ENCODE data around the gene SRGAP2C.
"Not testable (repeated sequence)": the region's sequence is repeated elsewhere in the genome, so short reads cannot be mapped to it uniquely, and the experiment has no call there.

The SRGAP2C gene

GRCh38 chr1:121184290-121185127 lies at the start of gene SRGAP2C, which contains the start of gene FAM72B:
SRGAP2C (plus strand) TSS chr1:121184975; CDS start chr1:121187447, 2,472 bp downstream.
FAM72B (minus strand) TSS chr1:121184340; CDS start chr1:121183489, 851 bp downstream.
- DNase-seq (ENCODE audit: low spot score), result peak; percentile 97

DNA sequence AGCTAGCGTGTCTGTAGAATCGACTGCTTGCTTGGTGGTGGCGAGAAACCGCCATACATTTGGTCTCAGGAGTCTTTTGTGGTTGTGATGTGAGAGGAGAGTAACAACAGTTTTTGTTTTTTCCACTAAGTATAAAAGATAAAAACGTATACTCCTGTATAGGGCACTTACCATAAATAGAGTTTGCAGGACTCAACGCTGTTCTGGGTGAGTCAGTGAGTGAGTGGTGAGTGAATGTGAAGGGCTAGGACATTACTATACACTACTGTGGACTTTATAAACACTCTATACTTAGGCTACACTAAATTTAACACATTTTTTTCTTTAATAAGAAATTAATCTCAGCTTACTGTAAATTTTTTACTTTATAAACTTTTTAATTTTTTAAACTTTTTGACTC lies 44.4 kb upstream of the SRGAP2C start:
- DNase-seq (ENCODE audit: low spot score), result not testable (repeated sequence)

- DNase-seq (ENCODE audit: low spot score), result not testable (repeated sequence)
Observed at GRCh38 chr1:121148489-121149190, 36.1 kb upstream of the SRGAP2C start.

GRCh38 chr1:121151294-121151693 lies 33.5 kb upstream of the SRGAP2C start:
- not testable (repeated sequence) for DNase-seq (ENCODE audit: low spot score)

GRCh38 chr1:121152788-121153187 lies 32.0 kb upstream of the SRGAP2C start:
- not testable (repeated sequence) for DNase-seq (ENCODE audit: low spot score)

DNA sequence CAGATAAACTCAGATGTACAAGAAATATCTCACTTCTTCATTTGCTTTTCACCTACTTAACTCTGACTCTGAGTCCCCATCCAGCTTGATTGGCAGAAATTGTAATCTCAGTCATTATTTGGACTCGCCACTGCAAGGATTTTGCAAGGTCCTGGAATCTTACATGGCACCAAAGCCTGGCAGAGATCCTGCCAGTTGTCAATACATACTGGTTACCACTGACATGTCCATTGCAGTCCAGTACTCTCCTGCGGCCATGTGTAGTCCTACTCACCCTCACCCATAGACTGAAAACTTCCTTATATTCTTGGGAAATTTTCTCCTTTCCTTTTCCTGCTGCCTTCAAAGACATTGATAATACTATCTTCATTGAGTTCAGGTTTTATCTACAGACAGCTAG lies 30.0 kb upstream of the SRGAP2C start:
- not testable (repeated sequence) for DNase-seq (ENCODE audit: low spot score)

GRCh38 chr1:121155671-121156358 lies 29.0 kb upstream of the SRGAP2C start:
- not testable (repeated sequence) for DNase-seq (ENCODE audit: low spot score)

DNA sequence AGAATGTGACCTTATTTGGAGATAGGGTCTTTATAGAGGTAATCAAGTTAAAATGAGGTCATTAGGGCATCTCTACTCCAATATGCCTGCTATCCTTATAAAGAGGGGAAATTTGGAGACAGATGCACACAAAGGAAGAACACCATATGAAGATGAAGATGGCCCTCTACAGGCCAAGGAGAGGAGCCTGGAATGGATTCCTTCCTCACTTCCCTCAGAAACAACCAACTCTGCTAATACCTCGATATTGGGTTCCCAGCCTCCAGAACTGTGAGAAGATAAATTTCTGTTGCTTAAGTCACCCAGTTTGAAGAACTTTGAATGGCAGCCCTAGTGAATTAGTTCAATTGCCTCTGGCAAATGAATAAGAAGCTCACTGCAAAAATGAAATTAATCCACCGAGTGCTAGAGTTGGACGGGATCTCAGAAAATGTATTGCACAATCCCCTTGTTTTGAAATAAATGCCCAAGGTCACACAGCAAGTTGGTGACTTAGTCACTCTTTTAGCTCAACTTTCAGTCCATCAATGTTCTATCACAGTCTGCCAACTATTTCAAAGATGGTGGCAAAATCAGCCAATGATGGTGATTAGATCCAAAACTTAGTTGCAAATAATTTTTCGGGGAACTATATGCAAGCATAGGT lies 27.7 kb upstream of the SRGAP2C start:
- DNase-seq (ENCODE audit: low spot score), result not testable (repeated sequence)

DNA sequence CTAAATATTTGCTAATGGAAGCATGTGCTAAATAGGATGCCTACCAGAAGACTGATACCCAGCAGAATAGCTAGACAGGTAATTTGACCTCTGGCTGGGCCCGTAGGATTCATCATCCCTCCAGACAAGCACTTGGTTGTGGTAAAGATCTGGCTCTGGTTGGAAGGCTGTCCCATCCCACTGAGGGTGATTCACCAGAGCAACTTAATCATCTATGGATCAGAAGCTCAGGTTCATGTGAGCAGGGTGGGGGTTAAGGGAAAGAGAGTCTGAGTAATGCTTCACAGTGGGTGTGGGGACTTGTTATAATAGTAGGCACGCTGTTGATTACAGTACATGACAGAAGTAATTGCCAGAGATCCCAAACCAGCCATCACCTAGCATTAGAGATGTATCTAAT lies 27.2 kb upstream of the SRGAP2C start:
- DNase-seq (ENCODE audit: low spot score), result not testable (repeated sequence)

- not testable (repeated sequence) for DNase-seq (ENCODE audit: low spot score)
Observed at GRCh38 chr1:121160118-121160517, 24.7 kb upstream of the SRGAP2C start.

GRCh38 chr1:121161199-121161901 lies 23.4 kb upstream of the SRGAP2C start:
- not testable (repeated sequence) for DNase-seq (ENCODE audit: low spot score)

- DNase-seq (ENCODE audit: low spot score), result not testable (repeated sequence)
Observed at GRCh38 chr1:121163850-121164757, 20.7 kb upstream of the SRGAP2C start.

GRCh38 chr1:121165296-121165695 lies 19.5 kb upstream of the SRGAP2C start:
- not testable (repeated sequence) for DNase-seq (ENCODE audit: low spot score)

DNA sequence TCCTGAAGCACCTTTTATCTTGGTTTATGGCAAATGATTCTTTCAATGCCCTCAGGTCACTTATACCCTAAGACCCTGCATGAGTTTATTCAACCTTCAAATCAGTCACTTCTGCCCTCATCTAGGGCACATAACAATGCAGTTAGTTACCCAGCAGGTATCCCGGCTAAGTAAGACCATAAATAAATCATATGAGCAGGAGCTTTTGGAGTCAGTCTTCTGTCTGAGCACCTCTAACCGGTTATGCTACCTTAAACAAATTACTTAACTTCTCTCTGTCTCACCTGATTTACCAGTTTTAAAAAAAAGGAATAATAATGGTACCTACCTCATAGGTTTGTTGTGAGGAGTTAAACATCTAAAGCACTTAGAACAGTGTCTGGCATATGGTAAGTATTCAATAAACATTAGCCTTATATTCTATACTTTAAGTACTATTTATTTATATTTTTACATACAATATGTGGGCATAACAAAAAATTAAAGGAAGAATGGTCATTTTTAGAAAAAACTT lies 17.5 kb upstream of the SRGAP2C start:
- DNase-seq (ENCODE audit: low spot score), result not testable (repeated sequence)

GRCh38 chr1:121168152-121168668 lies 16.6 kb upstream of the SRGAP2C start:
- DNase-seq (ENCODE audit: low spot score), result not testable (repeated sequence)

DNA sequence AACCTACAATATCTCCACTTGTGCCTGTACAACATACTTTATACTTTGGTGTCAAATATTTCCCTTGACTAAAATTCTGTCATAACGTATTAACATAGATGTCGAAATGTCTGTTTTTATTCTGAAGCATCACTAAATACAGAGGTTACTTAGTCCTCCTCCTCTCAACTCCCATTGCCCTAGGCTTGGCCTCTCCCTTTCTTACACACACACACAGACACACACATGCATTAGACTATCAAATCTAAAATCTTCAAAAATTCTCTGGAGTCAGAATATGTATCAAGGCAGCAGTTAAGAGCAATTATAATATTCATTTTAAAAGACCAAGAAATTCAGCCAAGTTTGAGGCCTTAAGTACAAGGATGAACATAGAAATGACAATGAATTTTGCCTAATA lies 8.1 kb upstream of the SRGAP2C start:
- DNase-seq (ENCODE audit: low spot score), result not testable (repeated sequence)

DNA sequence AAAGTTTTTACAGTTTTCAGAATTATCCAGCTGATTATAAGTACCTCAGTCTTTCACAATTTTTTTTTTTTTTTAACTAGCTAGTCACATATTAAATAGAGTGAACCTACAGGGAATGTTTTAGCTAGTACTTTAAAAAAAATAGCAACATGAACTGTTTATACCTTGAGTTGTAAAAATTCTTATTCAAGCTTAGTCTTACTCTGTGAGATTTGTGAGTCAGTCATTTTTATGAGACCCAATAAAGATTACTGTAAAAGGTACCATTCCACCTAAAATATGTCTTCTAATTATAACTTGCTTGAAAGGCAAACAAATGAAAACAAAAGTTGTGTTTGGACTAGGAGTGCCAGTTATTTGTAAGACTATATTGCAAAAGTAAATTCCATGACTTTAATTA lies 6.6 kb upstream of the SRGAP2C start:
- DNase-seq (ENCODE audit: low spot score), result not testable (repeated sequence)

GRCh38 chr1:121183867-121184266 lies 908 bp upstream of the SRGAP2C start:
- DNase-seq (ENCODE audit: low spot score), result not testable (repeated sequence)

GRCh38 chr1:121185140-121185708 lies 449 bp downstream of the SRGAP2C start:
- not testable (repeated sequence) for DNase-seq (ENCODE audit: low spot score)
